ENCODE measurements around the gene CCDC78. TPM values are rescaled to one million over a fixed set of nuclear protein-coding genes. Genes with fewer than 3 reads are reported as not detected.

The CCDC78 gene
- total RNA-seq, 120 experiments from 2014 or later: 2.3 to 15.5 (median 6.8) TPM

Small RNA genes within 50 kb of the gene (microRNA-seq; reads per million reads assigned to microRNA genes)
- gene MIR662: 0 reads per million in 43 experiments

Other genes with a start within 250 kb of the CCDC78 start
- gene CAPN15, start 198.7 kb downstream of the CCDC78 start, total RNA-seq: 10 to 100 TPM; 18.8 to 69.8 (median 34.2) TPM
- under 1 TPM in 29 of 120 experiments, not detected in 91; 0.17 to 0.90 (median 0.28) TPM for gene PRR35, start 166.0 kb downstream of the CCDC78 start, total RNA-seq
- gene NHLRC4, start 159.4 kb downstream of the CCDC78 start, total RNA-seq: 1 to 10 TPM in 19 of 120 experiments, under 1 TPM in 97, not detected in 4; 0.20 to 1.6 (median 0.60) TPM
- 100 to 1,000 TPM in 8 of 120 experiments, 10 to 100 TPM in 112; 51.5 to 125 (median 72.9) TPM for gene PIGQ, start 156.5 kb downstream of the CCDC78 start, total RNA-seq
- 100 to 1,000 TPM in 1 of 120 experiments, 10 to 100 TPM in 119; 34.4 to 107 (median 63.1) TPM for gene RAB40C, start 136.4 kb downstream of the CCDC78 start, total RNA-seq
- gene WFIKKN1, start 95.5 kb downstream of the CCDC78 start, total RNA-seq: 10 to 100 TPM in 3 of 120 experiments, 1 to 10 TPM in 117; 1.2 to 14.8 (median 4.0) TPM
- gene METTL26, start 90.1 kb downstream of the CCDC78 start, total RNA-seq: 100 to 1,000 TPM in 17 of 120 experiments, 10 to 100 TPM in 103; 51.9 to 123 (median 84.4) TPM
- 10 to 100 TPM; 24.1 to 97.3 (median 38.0) TPM for gene MCRIP2, start 84.6 kb downstream of the CCDC78 start, total RNA-seq
- gene WDR90, start 77.1 kb downstream of the CCDC78 start, total RNA-seq: 10 to 100 TPM; 12.5 to 50.4 (median 25.7) TPM
- gene RHOT2, start 58.3 kb downstream of the CCDC78 start, total RNA-seq: 100 to 1,000 TPM in 63 of 120 experiments, 10 to 100 TPM in 57; 69.8 to 145 (median 101) TPM
- 10 to 100 TPM; 10.3 to 39.1 (median 26.5) TPM for gene RHBDL1, start 50.8 kb downstream of the CCDC78 start, total RNA-seq
- 100 to 1,000 TPM in 119 of 120 experiments, 10 to 100 TPM in 1; 99.4 to 191 (median 150) TPM for gene STUB1, start 46.0 kb downstream of the CCDC78 start, total RNA-seq
- gene JMJD8, start 42.1 kb downstream of the CCDC78 start, total RNA-seq: 10 to 100 TPM; 19.0 to 50.5 (median 30.3) TPM
- gene WDR24, start 36.0 kb downstream of the CCDC78 start, total RNA-seq: 10 to 100 TPM; 12.4 to 22.0 (median 17.5) TPM
- gene FBXL16, start 20.6 kb downstream of the CCDC78 start, total RNA-seq: 100 to 1,000 TPM; 121 to 658 (median 421) TPM
- gene METRN, start 11.3 kb downstream of the CCDC78 start, total RNA-seq: 100 to 1,000 TPM in 119 of 120 experiments, 10 to 100 TPM in 1; 84.0 to 448 (median 154) TPM
- gene ANTKMT, start 5.3 kb downstream of the CCDC78 start, total RNA-seq: 10 to 100 TPM; 38.5 to 95.7 (median 64.7) TPM
- 10 to 100 TPM; 27.4 to 81.3 (median 41.5) TPM for gene HAGHL, start 663 bp upstream of the CCDC78 start, total RNA-seq
- gene CIAO3, start 14.6 kb upstream of the CCDC78 start, total RNA-seq: 10 to 100 TPM; 32.4 to 98.2 (median 48.8) TPM
- 1 to 10 TPM in 39 of 120 experiments, under 1 TPM in 60, not detected in 21; 0.29 to 6.6 (median 0.90) TPM for gene MSLN, start 34.3 kb upstream of the CCDC78 start, total RNA-seq
- 10 to 100 TPM in 119 of 120 experiments, 1 to 10 TPM in 1; 9.7 to 31.5 (median 23.0) TPM for gene RPUSD1, start 61.9 kb upstream of the CCDC78 start, total RNA-seq
- 10 to 100 TPM in 118 of 120 experiments, 1 to 10 TPM in 2; 9.5 to 68.5 (median 17.6) TPM for gene CHTF18, start 62.2 kb upstream of the CCDC78 start, total RNA-seq
- 10 to 100 TPM in 8 of 120 experiments, 1 to 10 TPM in 112; 1.1 to 13.0 (median 5.8) TPM for gene GNG13, start 74.3 kb upstream of the CCDC78 start, total RNA-seq
- gene LMF1, start 244.5 kb upstream of the CCDC78 start, total RNA-seq: 10 to 100 TPM; 26.2 to 68.7 (median 45.4) TPM

All from dorsolateral prefrontal cortex (tissue), 118 donors.